NCI-H446 (cell line): ENCODE results near the gene RRP15.

Experiments
- DNase-seq, 2 experiments: peaks; one replicate each; lab custom pipeline; 2025; lab: John Stamatoyannopoulos, UW

The RRP15 gene

GRCh38 chr1:218339267-218339831 is 54.3 kb downstream of the RRP15 start:
- DNase-seq: peak in 1 of 2 experiments; percentile 20

DNA sequence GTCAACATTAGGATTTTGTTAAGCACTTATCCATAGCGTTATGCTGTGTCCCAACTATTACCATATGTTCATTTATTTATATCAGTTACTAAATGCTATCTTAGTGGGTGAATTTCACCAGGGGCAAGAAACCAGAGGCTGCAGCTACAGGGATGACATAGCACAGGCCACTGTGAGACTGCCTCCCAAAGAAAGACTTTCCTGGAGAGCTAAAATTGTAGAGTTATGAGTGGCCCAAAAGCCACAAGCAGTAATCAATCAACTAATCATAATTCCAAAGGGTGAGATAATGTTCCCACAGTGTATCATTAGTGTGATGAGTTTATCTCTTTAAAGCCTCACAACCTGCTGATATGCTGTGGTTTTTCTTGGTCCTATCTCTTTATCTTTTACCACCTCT is 56.2 kb downstream of the RRP15 start:
- no peak for DNase-seq

- no peak for DNase-seq
These were observed 57.0 kb downstream of the RRP15 start for GRCh38 chr1:218342091-218342490.

DNA sequence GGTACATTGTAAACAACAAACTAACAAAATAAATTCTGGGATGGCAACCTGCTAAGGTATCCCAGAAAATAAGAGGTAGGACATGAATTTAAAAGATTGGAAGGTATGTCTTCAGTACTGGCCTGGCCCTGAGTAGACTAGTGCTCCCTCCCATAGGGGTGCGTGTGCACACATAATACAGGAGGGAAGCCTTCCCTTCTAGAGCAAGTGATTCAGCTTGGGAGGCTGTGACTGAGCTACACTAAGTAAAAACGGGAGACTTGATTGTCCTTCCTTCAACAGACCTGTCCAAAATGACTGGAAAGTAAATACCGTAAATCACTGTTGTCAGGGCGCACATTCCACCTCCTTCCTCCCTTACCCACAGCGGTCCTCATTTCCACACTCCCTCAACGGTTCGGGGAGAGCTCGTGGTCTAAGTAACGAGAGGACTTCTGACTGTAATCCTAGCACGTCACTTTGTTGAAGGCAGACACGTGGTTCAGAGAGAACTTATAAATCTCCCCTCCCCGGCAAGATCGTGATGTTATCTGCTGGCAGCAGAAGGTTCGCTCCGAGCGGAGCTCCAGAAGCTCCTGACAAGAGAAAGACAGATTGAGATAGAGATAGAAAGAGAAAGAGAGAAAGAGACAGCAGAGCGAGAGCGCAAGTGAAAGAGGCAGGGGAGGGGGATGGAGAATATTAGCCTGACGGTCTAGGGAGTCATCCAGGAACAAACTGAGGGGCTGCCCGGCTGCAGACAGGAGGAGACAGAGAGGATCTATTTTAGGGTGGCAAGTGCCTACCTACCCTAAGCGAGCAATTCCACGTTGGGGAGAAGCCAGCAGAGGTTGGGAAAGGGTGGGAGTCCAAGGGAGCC is 60.0 kb downstream of the RRP15 start, which contains the start of gene TGFB2:
TSS of gene TGFB2 (plus strand) at position 523 of the 859 bp plus-strand sequence. CDS start 1,366 bp downstream, outside the sequence.
- DNase-seq: no peak

GRCh38 chr1:218345673-218346390 is 60.7 kb downstream of the RRP15 start:
- DNase-seq: peak in 1 of 2 experiments; percentile 37

DNA sequence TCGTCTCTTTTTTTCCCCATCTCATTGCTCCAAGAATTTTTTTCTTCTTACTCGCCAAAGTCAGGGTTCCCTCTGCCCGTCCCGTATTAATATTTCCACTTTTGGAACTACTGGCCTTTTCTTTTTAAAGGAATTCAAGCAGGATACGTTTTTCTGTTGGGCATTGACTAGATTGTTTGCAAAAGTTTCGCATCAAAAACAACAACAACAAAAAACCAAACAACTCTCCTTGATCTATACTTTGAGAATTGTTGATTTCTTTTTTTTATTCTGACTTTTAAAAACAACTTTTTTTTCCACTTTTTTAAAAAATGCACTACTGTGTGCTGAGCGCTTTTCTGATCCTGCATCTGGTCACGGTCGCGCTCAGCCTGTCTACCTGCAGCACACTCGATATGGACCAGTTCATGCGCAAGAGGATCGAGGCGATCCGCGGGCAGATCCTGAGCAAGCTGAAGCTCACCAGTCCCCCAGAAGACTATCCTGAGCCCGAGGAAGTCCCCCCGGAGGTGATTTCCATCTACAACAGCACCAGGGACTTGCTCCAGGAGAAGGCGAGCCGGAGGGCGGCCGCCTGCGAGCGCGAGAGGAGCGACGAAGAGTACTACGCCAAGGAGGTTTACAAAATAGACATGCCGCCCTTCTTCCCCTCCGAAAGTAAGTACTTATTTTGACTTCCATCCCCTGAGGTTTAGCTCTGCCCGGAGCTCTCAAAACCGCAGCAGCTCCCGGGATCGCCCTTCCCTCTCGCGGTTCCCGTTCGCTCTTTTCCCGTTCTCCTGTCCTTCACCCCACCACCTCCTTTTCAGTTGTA is 61.5 kb downstream of the RRP15 start:
- DNase-seq: no peak

GRCh38 chr1:218347336-218347722 is 62.2 kb downstream of the RRP15 start:
- DNase-seq: no peak

DNA sequence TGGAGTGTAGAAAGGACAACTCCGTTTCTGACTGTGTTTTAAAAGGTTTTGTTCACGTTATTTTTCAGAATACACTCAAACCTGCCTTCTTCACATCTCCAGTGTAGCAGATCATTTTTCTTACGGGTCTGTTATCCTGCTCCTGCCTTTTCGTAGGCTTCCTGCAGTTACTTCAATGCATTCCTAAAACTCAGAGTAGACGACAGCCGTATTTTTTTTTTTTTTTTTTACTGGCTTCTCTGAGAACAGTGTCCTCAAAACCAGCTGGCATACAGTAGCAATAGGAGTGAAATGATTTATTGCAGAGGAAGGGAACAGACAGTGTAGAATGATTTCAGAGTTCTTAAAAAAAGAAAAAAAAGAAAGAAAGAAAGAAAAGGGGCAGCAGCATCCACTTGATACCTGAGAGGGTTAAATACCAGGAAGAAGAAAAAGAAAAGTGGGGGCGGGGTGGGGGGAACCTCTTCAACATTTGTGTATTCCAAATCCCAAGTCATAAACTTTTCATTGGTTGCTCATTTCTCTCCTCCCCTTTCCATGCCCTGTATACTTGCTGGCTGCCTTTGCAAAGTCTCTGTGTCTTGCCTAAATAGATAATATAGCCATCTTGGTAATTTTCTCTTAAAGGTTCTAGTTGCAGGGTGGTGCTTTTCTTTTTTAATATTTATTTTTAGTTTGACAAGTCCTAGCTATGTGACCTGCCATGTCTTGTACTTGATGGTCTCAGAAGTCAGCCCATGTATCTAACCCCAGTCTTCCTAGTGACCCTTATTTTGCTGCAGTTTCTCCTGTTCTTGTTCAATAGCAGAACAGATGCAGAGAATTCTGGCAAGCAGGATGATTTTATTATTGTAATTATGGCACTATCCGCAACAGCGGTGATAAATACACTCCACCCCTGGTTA is 62.9 kb downstream of the RRP15 start:
- no peak for DNase-seq

- no peak for DNase-seq
These were observed 63.6 kb downstream of the RRP15 start for GRCh38 chr1:218348628-218349071.

GRCh38 chr1:218349348-218350034 is 64.4 kb downstream of the RRP15 start:
- DNase-seq: no peak

DNA sequence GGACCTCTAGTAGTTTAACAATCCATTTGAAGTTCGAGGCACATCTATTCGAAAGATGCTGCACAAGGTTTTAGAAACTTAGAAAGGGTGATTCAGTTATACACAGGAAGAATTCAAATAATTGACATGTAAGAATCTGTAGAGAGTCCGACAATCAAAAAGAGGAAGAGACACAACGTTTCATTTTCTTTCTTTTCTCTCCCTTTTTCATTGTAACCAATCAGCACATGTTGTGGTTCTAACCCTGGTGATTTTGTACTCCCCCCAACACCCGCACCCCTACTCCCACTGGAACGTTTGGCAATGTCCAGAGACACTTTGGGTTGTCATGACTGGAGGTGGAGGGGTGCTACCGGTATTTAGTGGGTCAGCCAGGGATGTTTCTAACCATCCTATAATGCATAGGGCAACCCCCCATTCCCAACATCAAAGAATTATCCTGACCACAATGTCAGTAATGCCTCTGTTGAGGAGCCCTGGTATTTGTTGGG is 65.0 kb downstream of the RRP15 start:
- DNase-seq: no peak

- DNase-seq: no peak
These were observed 65.7 kb downstream of the RRP15 start for GRCh38 chr1:218350801-218351266.

DNA sequence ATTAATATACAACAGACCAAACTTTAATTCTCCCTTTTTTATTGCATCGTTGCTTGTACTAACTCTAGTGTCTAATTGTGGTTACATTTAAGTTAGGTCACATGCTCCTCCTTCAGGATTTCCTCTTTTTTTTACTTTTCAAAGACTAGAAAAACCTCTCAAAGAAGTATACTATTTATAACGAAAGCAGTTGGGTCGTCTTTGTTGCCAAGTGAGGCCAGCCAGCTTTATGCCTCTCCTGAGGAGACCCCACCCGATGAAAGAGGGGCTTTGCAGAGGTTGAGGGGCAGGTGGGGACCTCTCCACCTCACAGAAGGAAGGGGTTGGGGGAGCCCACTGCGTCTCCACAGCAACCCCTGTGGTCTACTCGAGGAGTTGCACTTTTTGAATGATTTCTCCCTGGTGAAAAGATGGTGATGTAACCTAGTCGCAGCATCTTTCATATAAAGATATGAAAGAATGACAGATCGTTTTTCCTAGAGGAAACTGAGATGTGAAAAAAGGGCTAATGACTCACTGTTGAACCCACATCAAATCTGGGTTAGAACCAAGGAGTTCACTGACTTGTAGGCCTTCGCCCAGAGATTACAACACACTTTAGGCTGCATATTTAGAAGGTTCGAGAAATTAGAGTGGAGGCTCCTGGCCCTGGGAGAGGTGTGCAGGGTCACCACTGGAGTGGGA is 66.4 kb downstream of the RRP15 start:
- no peak for DNase-seq

GRCh38 chr1:218352075-218352438 is 67.0 kb downstream of the RRP15 start:
- no peak for DNase-seq

- no peak for DNase-seq
These were observed 68.6 kb downstream of the RRP15 start for GRCh38 chr1:218353656-218354055.

- no peak for DNase-seq
These were observed 70.2 kb downstream of the RRP15 start for GRCh38 chr1:218355278-218355677.

DNA sequence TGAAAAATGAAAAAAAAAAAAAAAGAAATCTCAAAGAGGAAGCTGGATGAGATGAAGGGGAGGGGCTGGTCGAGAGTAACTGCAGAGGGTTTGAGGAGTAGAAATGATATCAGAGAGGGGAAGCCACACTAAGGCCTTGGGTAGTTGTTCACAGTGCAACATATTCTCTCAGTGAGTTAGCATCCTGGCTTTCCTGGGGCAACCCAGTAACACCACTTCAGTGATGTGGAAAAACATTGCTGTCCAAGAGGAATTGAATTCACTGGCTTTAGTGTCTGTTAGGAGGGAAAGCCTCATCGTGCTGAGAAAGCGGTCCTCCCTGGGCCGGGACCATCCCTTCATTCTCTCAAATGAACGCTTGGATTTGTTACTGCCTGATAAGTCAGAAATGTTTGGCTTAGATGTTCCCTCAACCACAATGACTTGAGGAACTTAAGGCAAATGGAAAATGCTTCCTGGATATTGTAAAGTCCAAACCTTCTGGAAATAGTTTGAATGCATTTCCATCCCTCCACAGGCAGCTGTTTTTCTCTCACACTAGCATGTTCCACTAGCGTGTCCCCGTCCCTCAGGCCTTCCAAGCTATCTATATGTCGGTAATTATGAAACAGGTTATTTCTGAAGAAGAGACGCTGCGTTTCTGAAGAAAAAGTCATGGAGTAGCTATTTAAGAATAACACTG is 72.3 kb downstream of the RRP15 start:
- DNase-seq: no peak

DNA sequence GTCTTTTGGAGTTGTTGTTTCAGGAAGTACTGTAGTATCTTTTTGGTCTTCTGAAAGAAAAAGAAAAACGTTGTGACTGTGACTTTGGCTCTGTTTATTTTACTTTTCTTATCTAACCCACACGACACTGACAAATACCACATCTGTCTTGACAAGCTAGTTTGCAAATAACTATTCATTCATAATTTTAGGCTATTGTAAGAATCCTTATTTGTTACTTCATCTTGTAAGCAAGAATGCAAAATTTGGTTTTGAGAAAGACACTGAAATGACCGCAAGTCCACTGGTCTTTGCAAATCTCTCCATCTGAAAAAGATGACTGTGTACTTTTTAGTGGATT is 72.8 kb downstream of the RRP15 start:
- DNase-seq: no peak
